HEK293 (cell line): ENCODE measurements around the gene SLC22A13.

Experiments used
- CTCF ChIA-PET: fragments of 350-600 bp; formaldehyde crosslinking; extraction: SDS; loops from one replicate; lab custom pipeline; 2021; ENCODE audit warnings: antibody characterized with exemption; lab: Yijun Ruan, JAX
- POLR2A ChIA-PET: fragments of 300-600 bp; formaldehyde crosslinking; extraction: SDS; loops from one replicate; lab custom pipeline; 2020; ENCODE audit warnings: antibody characterized with exemption, inconsistent platforms; lab: Yijun Ruan, JAX
- H3K27ac ChIP-seq: fragments of 200-500 bp; sonication (Bioruptor generic); 2 replicates; pipeline ENCODE4 v1.5.1; 2014; ENCODE audit warnings: low read depth, low read length, control low read depth, inconsistent platforms; ENCODE audit errors: extremely low read depth
- H3K36me3 ChIP-seq, 2 experiments: fragments of 200-500 bp in 1 of 2; sonication (Bioruptor generic) in 1 of 2; 1 replicate in 1 of 2; 2 replicates in 1 of 2; pipeline ENCODE4 v1.5.1; 2014 to 2017; ENCODE audit warnings: inconsistent platforms in 2 of 2, low read length in 2 of 2; ENCODE audit not compliant: control insufficient read depth in 2 of 2, insufficient read depth in 1 of 2
- H3K4me1 ChIP-seq: fragments of 200-500 bp; sonication (Bioruptor generic); 2 replicates; pipeline ENCODE4 v1.5.1; 2014; ENCODE audit warnings: mild to moderate bottlenecking, low read length, inconsistent platforms; ENCODE audit not compliant: control insufficient read depth, insufficient read depth
- H3K4me3 ChIP-seq: 2 replicates; pipeline ENCODE4 v1.5.1; 2011; ENCODE audit warnings: low read depth, mild to moderate bottlenecking, control low read depth, low read length, moderate library complexity
- H3K9me3 ChIP-seq: fragments of 200-500 bp; sonication (Bioruptor generic); 2 replicates; pipeline ENCODE4 v1.5.1; 2014; ENCODE audit warnings: low read depth, low read length, inconsistent platforms; ENCODE audit not compliant: control insufficient read depth, insufficient read depth
- IKZF3 ChIP-seq: fragments of 450-650 bp; IDR thresholded peaks from 2 replicates; pipeline ENCODE4 v1.5.0; 2018; ENCODE audit warnings: missing biosample characterization, mild to moderate bottlenecking, missing genetic modification characterization, moderate library complexity
- MEIS1 ChIP-seq: sonication (generic); formaldehyde crosslinking; IDR thresholded peaks from 2 replicates; pipeline ENCODE4 v1.8.1; 2022; ENCODE audit warnings: missing genetic modification reagents, mild to moderate bottlenecking, borderline replicate concordance
- ZBTB17 ChIP-seq: fragments of 450-650 bp; formaldehyde crosslinking; IDR thresholded peaks from 2 replicates; pipeline ENCODE4 v1.5.1; 2016; ENCODE audit warnings: missing biosample characterization, missing genetic modification characterization
- ZBTB44 ChIP-seq: fragments of 450-650 bp; IDR thresholded peaks from 2 replicates; pipeline ENCODE4 v1.5.1; 2018; ENCODE audit warnings: missing biosample characterization, mild to moderate bottlenecking, missing genetic modification characterization
- ZBTB48 ChIP-seq: fragments of 450-650 bp; formaldehyde crosslinking; IDR thresholded peaks from 2 replicates; pipeline ENCODE4 v1.5.1; 2016; ENCODE audit warnings: missing biosample characterization, missing genetic modification characterization
- ZIC2 ChIP-seq: fragments of 450-650 bp; formaldehyde crosslinking; IDR thresholded peaks from 2 replicates; pipeline ENCODE4 v1.5.1; 2016; ENCODE audit warnings: missing biosample characterization, missing genetic modification characterization
- ZNF112 ChIP-seq: fragments of 450-650 bp; formaldehyde crosslinking; IDR thresholded peaks from 2 replicates; pipeline ENCODE4 v1.5.0; 2017; ENCODE audit warnings: missing biosample characterization, missing genetic modification characterization
- ZNF157 ChIP-seq: fragments of 450-650 bp; formaldehyde crosslinking; IDR thresholded peaks from 2 replicates; pipeline ENCODE4 v1.5.1; 2016; ENCODE audit warnings: missing biosample characterization, missing genetic modification characterization
- ZNF248 ChIP-seq: fragments of 450-650 bp; formaldehyde crosslinking; IDR thresholded peaks from 2 replicates; pipeline ENCODE4 v1.5.1; 2017; ENCODE audit warnings: missing biosample characterization, missing genetic modification characterization
- ZNF571 ChIP-seq: fragments of 450-650 bp; formaldehyde crosslinking; IDR thresholded peaks from 2 replicates; pipeline ENCODE4 v1.5.0; 2017; ENCODE audit warnings: missing biosample characterization, missing genetic modification characterization
- ZNF600 ChIP-seq: fragments of 450-650 bp; formaldehyde crosslinking; IDR thresholded peaks from 2 replicates; pipeline ENCODE4 v1.5.1; 2016; ENCODE audit warnings: missing biosample characterization, missing genetic modification characterization
- ZNF645 ChIP-seq: fragments of 450-650 bp; formaldehyde crosslinking; IDR thresholded peaks from 2 replicates; pipeline ENCODE4; 2016; ENCODE audit warnings: missing biosample characterization, missing genetic modification characterization
- ZNF658 ChIP-seq: fragments of 450-650 bp; formaldehyde crosslinking; IDR thresholded peaks from 2 replicates; pipeline ENCODE4; 2016; ENCODE audit warnings: missing biosample characterization, missing genetic modification characterization
- ZNF704 ChIP-seq: fragments of 450-650 bp; formaldehyde crosslinking; IDR thresholded peaks from 2 replicates; pipeline ENCODE4 v1.5.1; 2016; ENCODE audit warnings: missing biosample characterization, missing genetic modification characterization
- ZNF792 ChIP-seq: fragments of 450-650 bp; formaldehyde crosslinking; IDR thresholded peaks from 2 replicates; pipeline ENCODE4 v1.5.1; 2016; ENCODE audit warnings: missing biosample characterization, missing genetic modification characterization
- ZNF830 ChIP-seq: fragments of 450-650 bp; IDR thresholded peaks from 2 replicates; pipeline ENCODE4 v1.5.0; 2018; ENCODE audit warnings: missing biosample characterization, missing genetic modification characterization, low read depth, mild to moderate bottlenecking, moderate library complexity
- ZNF843 ChIP-seq: fragments of 450-650 bp; formaldehyde crosslinking; IDR thresholded peaks from 2 replicates; pipeline ENCODE4 v1.5.1; 2016; ENCODE audit warnings: missing biosample characterization, missing genetic modification characterization
- ZSCAN18 ChIP-seq: fragments of 450-650 bp; formaldehyde crosslinking; IDR thresholded peaks from 2 replicates; pipeline ENCODE4 v1.5.1; 2016; ENCODE audit warnings: missing biosample characterization, missing genetic modification characterization
- TF ChIP-seq, protein P1 (sequence below): fragments of 450-650 bp; formaldehyde crosslinking; IDR thresholded peaks from 2 replicates; pipeline ENCODE4 v1.5.1; 2016; ENCODE audit warnings: missing biosample characterization, missing genetic modification characterization
- TF ChIP-seq, protein P2 (sequence below): fragments of 450-650 bp; formaldehyde crosslinking; IDR thresholded peaks from 2 replicates; pipeline ENCODE4 v1.5.1; 2017; ENCODE audit warnings: missing biosample characterization, missing genetic modification characterization

SLC22A13 gene

DNA sequence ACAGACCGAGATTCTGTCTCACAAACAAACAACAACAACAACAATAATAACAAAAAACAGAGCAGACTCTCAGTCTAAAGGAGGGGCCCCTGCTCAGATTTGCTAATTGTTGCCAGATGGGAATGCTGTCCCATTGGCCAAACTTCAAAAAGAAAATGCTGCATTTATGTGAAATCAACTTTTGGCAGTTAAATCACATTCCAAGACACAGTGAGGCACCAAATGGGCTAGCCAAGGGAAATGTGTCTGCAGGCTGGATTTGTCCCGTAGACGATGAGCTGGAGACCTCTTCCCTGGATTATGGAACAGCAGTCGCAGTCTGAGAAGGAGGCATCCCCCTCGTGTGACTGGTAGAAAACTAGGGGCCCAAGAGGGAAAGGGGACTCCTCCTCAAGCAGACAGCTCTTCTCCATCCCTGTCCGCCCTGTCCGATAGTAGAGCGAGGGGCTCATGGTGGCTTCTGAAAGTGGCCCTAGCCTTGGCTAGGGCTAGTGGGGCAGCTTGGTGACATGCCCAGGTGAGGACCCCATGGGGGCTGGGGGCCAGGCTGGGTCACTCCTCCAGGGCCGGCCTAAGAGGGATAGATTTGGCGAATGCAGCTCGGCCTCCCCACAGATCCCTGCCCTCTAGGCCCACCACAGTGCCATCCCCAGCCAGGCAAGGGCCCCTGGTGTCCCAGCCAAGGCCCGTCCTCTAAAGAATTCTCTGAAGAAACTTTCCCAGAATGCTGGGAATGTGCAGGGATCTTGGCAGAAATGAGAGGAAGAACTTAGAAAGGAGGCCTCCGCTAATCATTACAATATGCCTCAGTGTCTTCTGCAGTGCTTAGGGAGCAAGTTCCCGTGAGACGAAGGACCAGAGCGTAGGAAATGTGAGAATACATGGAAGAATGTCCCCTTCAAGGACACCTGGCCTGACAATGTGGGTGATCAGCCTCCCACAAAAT, 18.5 kb downstream of the SLC22A13 start:
- CTCF ChIA-PET, result no interaction called here
- POLR2A ChIA-PET, result no interaction called here

More for the DNA sequence above, 18.5 kb downstream of the SLC22A13 start:
- no peaks in the 10 kb centered on the region for H3K36me3 ChIP-seq
- H3K27ac ChIP-seq, result no peak overlapping the region
- TF ChIP-seq, protein P1, sequence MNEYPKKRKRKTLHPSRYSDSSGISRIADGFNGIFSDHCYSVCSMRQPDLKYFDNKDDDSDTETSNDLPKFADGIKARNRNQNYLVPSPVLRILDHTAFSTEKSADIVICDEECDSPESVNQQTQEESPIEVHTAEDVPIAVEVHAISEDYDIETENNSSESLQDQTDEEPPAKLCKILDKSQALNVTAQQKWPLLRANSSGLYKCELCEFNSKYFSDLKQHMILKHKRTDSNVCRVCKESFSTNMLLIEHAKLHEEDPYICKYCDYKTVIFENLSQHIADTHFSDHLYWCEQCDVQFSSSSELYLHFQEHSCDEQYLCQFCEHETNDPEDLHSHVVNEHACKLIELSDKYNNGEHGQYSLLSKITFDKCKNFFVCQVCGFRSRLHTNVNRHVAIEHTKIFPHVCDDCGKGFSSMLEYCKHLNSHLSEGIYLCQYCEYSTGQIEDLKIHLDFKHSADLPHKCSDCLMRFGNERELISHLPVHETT, result no peak
- TF ChIP-seq ZBTB17 (no peak), ZNF645 (tag by site-specific recombination) (no peak), ZNF843 (no peak), ZIC2 (tag by site-specific recombination) (no peak), ZNF157 (tag by site-specific recombination) (no peak), ZNF792 (tag by site-specific recombination) (no peak), ZNF830 (tag by site-specific recombination) (no peak), ZNF248 (tag by site-specific recombination) (no peak), IKZF3 (tag by site-specific recombination) (no peak), ZNF571 (no peak), ZBTB48 (tag by site-specific recombination) (no peak), ZNF600 (no peak), ZBTB44 (tag by site-specific recombination) (no peak), MEIS1 (CRISPR knock-in tag) (no peak), ZSCAN18 (tag by site-specific recombination) (no peak), ZNF658 (tag by site-specific recombination) (no peak), ZNF112 (tag by site-specific recombination) (no peak), ZNF704 (tag by site-specific recombination) (no peak)
- TF ChIP-seq, protein P2, sequence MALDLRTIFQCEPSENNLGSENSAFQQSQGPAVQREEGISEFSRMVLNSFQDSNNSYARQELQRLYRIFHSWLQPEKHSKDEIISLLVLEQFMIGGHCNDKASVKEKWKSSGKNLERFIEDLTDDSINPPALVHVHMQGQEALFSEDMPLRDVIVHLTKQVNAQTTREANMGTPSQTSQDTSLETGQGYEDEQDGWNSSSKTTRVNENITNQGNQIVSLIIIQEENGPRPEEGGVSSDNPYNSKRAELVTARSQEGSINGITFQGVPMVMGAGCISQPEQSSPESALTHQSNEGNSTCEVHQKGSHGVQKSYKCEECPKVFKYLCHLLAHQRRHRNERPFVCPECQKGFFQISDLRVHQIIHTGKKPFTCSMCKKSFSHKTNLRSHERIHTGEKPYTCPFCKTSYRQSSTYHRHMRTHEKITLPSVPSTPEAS (tag by site-specific recombination), result no peak
- H3K4me3 ChIP-seq, result no peak overlapping the region
- no peaks in the 10 kb centered on the region for H3K9me3 ChIP-seq
- H3K4me1 ChIP-seq, result no peaks in the 10 kb centered on the region
